Epidermal melanocyte (primary cell): ENCODE data around the gene LCA5L.
A peak's percentile ranks its signal among the peaks of the same experiment; 100 is the strongest.
"Not testable (repeated sequence)": the region's sequence is repeated elsewhere in the genome, so short reads cannot be mapped to it uniquely, and the experiment has no call there.

Experiments
- DNase-seq: peaks from one replicate; pipeline ENCODE4 v3.0.0; 2011; ENCODE audit warnings: low spot score; ENCODE audit not compliant: insufficient read length

The LCA5L gene

DNA sequence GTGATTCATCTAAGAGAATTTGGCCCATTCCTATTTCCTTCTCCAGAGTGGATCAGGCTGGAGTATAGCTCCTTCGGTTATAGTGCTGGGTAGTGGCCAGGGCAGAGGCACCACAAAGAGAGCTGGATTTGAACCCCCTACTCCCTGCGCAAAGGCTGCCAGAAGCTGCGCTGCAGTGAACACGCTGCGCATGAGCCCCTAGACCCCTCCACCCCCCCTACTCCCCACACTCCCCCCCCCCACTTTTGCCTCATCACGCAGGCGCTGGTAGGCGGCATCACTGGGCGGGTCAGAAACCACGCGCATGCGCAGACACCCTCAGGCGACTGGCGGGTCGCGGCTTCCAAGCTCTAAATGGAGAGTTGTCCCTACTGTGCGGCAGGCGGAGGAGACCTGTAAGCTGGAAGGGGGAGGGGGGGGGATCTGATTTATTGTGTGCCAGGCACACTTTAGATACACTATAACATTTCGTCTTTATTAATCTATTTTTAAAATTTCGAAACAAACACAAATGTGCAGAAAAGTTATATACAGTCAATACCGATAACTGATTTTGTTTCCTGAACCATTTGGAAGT is 58.0 kb downstream of the LCA5L start:
- peak; percentile 92 for DNase-seq

DNA sequence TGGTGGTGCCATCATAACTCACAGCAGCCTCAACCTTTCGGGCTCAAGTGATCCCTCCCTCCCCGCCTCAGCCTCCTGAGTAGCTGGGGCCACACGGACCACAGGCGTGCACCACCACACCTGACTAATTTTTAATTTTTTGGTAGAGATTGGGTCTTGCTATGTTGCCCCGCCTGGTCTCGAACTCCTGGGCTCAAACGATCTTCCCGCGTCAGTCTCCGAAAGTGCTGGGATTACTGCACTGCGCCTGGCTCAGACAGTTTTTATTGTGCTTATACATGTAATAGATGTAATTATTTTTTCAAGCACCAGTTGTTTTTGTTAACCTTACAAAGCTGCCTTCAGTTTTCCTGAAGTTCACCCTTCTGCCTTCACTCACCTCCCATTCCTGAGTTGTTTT is 58.7 kb downstream of the LCA5L start:
- DNase-seq, result no peak

DNA sequence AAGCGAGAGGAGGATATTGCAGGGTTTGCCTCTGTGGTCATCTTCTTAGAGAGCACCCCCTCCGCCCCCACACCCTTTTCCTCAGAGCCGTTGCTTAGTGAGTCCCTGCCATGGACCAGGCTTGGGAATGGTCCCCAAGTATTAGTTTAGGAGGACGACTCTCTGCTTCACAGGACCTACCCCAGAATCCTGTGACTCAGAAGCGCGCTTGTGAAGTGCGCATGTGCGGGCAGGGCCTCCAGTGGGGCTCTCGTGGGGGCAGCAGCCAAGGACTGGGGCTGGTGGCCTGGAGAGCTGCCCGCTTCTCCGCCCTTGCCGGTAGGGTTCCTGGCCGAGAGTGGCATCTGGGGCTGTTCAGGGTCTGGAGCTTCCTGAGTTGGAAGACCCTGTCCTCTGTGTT is 59.4 kb downstream of the LCA5L start:
- DNase-seq, result no peak

GRCh38 chr21:39385299-39386145 is 60.1 kb downstream of the LCA5L start:
- peak; percentile 57 for DNase-seq

DNA sequence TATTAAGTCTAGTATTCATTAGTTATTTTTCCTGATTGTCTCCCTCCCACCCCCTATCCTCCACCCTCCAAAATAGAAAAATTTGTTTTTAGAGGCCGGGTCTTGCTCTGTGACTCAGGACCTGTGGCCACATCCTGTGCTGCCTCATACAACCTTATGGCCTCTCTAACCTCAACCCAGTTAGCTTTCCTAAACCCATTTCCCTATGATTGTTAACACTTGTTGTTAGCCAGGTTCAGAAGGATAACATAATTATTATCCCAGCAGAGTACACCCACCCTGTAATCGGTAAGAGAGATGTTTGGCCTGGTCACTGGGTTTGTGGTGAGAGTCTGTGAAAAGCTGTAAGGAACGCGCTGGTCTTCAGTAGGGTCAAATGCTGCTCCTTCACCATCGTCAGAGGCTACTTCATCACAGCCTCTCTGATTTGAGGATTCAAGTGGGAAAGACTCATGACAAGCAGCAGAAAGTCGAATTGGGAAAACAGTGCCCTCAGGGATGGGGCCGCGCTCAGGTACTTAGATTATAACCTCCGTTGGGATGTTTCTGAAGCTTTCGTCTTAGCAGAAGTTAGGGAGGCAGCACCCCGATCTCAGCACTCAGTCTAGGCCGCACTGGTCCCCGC is 60.8 kb downstream of the LCA5L start:
- DNase-seq, result no peak

GRCh38 chr21:39382096-39382495 is 63.5 kb downstream of the LCA5L start:
- DNase-seq, result not testable (repeated sequence)

- DNase-seq, result no peak
These were observed 64.6 kb downstream of the LCA5L start for GRCh38 chr21:39381009-39381408.

DNA sequence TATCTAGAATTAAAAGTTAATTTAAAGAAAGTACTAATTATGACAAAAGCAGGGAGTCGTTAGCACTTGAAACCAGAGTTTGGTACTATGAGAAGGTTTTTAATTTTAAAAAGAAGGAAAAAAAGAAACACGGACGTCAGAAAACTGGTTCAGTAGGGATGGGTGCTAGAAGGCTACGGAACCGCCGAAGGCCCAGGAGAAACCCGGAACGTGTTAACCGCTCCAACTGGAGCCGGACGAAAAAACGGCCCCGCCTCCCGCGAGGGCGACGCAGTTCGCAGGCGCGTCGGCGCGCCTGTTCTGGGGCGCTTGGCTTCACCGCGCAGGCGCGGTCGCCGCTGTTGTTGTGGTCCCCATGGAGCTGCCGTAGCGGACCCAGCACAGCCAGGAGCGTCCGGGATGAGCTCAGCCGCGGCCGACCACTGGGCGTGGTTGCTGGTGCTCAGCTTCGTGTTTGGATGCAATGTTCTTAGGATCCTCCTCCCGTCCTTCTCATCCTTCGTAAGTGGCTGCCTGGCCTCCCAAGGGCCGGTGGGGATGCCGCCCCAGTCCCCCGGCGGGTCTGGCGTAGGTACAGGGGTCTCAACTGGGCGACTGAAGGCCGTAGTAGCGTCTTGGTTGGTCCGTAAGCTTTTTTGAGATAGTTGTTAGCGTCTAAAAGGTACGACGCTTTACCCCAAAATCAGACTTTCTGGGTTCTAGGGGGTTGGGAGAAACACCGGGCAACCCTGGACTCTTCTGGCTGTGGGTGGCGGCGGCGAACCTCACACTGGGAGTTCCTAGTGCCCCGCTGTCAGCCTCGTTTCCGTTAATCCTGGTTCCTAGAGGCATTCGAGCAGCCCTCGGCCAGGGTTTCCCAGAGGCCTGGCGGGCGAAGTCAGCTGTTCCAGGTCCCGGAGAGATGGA is 65.3 kb downstream of the LCA5L start:
- peak; percentile 85 for DNase-seq

GRCh38 chr21:39377444-39378050 is 68.0 kb downstream of the LCA5L start:
- DNase-seq, result no peak

DNA sequence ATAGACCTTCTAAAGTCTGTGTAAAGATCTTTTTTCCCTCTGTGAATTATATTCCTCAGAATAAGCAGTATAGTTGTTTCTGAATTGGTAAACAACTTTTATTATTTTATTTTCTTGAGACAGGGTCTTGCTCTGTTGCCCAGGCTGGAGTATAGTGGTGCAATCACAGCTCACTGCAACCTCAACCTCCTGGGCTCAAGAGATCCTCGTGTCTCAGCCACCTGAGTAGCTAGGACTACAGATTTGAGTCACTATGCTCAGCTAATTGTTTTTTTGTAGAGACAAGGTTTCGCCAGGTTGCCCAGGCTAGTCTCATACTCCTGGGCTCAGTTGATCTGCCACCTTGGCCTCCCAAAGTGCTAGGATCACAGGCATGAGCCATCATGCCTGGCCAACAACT is 70.1 kb downstream of the LCA5L start:
- DNase-seq, result no peak

DNA sequence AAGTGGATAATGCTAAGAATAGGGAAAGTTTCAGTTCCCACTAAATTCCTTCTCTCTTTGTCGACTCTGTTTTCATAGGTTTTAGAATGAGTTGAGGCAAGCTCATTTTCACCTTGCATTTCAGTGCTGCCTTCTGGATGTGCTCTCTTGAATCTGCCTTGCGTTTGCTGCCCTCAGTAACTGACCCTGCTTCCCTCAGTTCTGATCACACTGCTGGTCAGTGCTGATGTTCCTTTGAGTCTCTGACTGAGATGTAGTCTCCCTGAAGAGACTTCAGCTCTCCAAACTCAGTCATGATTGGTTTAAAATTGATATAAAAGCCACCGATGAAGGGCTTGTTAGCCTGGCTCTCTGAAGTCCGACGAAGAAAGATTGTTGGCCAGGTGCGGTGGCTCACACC is 71.5 kb downstream of the LCA5L start:
- no peak for DNase-seq

DNA sequence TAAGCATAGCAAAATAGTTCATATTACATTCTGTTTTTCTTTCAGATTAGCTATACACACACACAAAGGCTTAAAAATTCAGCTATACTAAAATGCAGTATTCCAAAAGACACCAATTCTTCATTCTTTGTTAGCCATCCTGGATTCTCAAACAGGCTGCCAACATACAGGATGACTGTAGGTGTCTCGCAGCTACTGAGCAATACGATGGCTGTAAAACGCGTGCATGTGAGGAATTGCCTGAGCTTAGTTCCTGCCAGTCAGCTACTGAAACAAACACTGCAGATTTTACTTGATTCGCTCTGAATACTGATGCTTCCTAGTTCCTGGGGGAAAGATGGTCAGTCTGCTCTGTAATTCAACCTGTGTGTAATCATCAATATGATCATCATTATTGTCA is 71.9 kb downstream of the LCA5L start:
- DNase-seq, result no peak

DNA sequence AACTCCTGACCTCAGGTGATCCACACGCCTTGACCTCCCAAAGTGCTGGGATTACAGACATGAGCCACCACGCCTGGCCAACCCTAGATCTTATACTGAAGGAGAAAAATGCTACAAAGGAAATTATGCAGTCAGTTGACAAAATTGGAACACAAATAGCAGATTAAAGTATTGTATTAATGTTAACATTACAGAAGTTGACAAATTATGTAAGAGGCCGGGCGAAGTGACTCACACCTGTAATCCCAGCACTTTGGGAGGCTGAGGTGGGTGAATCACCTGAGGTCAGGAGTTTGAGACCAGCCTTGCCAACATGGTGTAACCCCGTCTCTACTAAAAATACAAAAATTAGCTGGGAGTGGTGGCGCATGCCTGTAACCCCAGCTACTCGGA is 75.7 kb downstream of the LCA5L start:
- not testable (repeated sequence) for DNase-seq

- DNase-seq, result no peak
These were observed 77.8 kb downstream of the LCA5L start for GRCh38 chr21:39367783-39368182.

DNA sequence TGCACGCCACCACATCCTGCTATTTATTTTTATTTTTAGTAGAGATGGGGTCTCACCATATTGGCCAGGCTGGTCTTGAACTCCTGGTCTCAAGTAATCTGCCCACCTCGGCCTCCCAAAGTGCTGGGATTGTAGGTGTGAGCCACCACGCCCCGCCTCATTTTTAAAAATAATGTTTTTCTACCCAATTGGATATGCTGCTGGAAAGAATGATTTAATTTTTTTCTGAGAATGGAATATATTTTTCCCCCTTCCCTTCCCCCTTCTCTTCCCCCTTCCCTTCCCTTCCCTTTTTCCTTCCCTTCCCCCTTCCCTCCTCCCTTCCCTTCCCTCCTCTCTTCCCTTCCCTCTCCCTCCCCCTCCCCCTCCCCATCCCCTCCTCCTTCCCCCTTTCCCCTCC is 79.0 kb downstream of the LCA5L start:
- DNase-seq, result no peak

DNA sequence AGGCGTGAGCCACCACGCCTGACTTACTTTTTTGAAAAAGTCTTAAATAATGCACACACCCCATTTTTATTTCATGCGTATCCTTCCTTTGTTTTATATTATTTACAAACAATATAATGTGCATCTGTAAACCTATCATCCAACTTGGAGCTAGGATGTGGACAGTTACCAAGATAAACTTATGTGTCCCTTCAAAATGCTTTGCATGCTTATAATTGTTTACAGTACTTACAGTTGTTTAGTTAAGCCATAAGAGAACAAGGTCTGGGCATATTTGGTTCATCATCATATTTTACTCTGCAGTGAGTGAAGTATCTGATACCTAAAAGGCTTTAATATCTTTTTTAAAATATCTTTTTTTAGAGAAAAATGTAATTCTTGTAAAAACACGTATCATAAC is 80.6 kb downstream of the LCA5L start:
- no peak for DNase-seq

DNA sequence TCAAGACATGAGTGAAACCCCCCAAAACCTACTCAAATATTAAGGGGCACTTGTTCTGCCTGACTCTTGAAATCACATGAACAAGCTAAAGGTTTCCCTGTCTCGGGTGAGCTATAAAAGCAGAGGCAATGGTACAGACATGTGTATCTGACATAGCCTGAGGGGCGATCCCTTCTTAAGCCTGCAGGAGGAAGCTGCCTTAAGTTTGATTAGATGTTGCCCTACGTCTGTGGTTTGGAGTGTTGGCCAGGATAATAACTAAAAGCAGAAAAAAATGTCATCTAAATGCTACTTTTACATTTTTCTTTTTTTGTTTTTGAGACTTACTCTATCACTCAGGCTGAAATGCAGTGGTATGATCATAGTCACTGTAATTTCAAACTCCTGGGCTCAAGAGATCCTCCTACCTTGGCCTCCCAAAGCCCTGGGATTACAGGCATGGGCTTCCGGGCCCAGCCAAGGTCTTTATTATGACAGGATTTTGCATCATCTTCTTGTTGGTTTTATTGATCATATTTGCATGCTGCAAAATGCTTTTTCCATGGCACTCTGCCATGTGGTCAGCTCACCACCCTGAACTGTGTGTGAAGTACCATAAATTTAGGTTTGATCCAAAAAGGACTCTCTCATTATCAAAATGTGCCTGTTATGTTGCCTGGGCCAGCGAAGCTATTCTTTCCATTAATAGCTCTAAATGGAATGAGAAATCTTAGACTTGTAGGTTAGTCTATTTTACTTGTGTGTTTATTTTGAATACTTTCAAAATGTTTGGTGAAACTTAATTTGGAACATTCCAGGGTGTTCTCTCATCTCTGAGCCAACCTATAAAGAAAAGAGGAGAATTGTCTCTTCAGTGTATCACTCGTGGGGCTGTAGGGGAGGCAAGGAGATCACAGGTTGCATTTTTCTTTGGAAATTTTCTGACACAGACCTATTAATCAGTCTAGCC is 81.7 kb downstream of the LCA5L start:
- DNase-seq, result no peak

GRCh38 chr21:39362733-39363132 is 82.8 kb downstream of the LCA5L start:
- DNase-seq, result no peak

GRCh38 chr21:39359382-39359781 is 86.2 kb downstream of the LCA5L start:
- DNase-seq, result no peak
